A549 (cell line): ENCODE results near the gene PXDN. TPM values are rescaled to one million over a fixed set of nuclear protein-coding genes. Genes with fewer than 3 reads are reported as not detected.

ENCODE experiments used
- ATAC-seq, 2 experiments: fragments of 200-7000 bp in 1 of 2; fragments of >200 bp in 1 of 2; cut with Nextera tagmentation in 1 of 2; cut with Tn5 transposase in 1 of 2; 3 replicates each; pipeline versions ENCODE4 v1.8.0 to v1.9.1; 2018 to 2020; ENCODE audit warnings: mild to moderate bottlenecking in 1 of 2, moderate library complexity in 1 of 2
- CTCF ChIA-PET: fragments of 300-600 bp; sonication (Branson Sonifier 250); formaldehyde crosslinking; extraction: SDS; loops from one replicate; lab custom pipeline; 2021; ENCODE audit warnings: antibody characterized with exemption, inconsistent platforms; lab: Yijun Ruan, JAX
- POLR2A ChIA-PET: fragments of 350-600 bp; formaldehyde crosslinking; extraction: SDS; loops from one replicate; lab custom pipeline; 2021; ENCODE audit warnings: antibody characterized with exemption, inconsistent platforms; lab: Yijun Ruan, JAX
- DNase-seq, 2 experiments: peaks; one replicate each; pipeline versions ENCODE4 v3.0.0 to v3.0.0-alpha.2; 2011 to 2016; ENCODE audit warnings: low read depth in 1 of 2, low spot score in 1 of 2
- FAIRE-seq: peaks from 2 replicates; lab custom pipeline; 2011; peaks lifted over from hg19 to GRCh38; lab: Jason Lieb, UNC
- H3K27ac ChIP-seq, 2 experiments: fragments of >200 bp; sonication (Bioruptor Twin); formaldehyde crosslinking; 3 replicates each; pipeline ENCODE4 v1.5.1; 2016 to 2017
- H3K4me1 ChIP-seq: fragments of >200 bp; sonication (Bioruptor Twin); formaldehyde crosslinking; 3 replicates; pipeline ENCODE4 v1.6.1; 2016
- H3K4me2 ChIP-seq: fragments of >200 bp; sonication (Bioruptor Twin); formaldehyde crosslinking; 3 replicates; pipeline ENCODE4 v1.6.1; 2016
- H3K4me3 ChIP-seq: fragments of >200 bp; sonication (Bioruptor Twin); formaldehyde crosslinking; 3 replicates; pipeline ENCODE4 v1.5.1; 2016
- H3K9me3 ChIP-seq: fragments of >200 bp; sonication (Bioruptor Twin); formaldehyde crosslinking; 3 replicates; pipeline ENCODE4 v1.6.1; 2016
- BHLHE40 ChIP-seq: IDR thresholded peaks from 2 replicates; pipeline ENCODE4 v1.6.1; 2012; ENCODE audit warnings: low read depth, low read length, inconsistent platforms
- CBX8 ChIP-seq: fragments of 200-600 bp; sonication (generic); IDR thresholded peaks from 2 replicates; pipeline ENCODE4 v1.6.1; 2016
- CEBPB ChIP-seq, 2 experiments: fragments of >200 bp in 1 of 2; sonication (Bioruptor Twin) in 1 of 2; formaldehyde crosslinking in 1 of 2; IDR thresholded peaks; 2 replicates each; pipeline ENCODE4 v1.6.1; 2012 to 2016
- CHD2 ChIP-seq: fragments of 150-350 bp; IDR thresholded peaks from 2 replicates; pipeline ENCODE4 v1.6.1; 2014; ENCODE audit warnings: low read length; ENCODE audit not compliant: partially characterized antibody
- CHD4 ChIP-seq: fragments of 200-600 bp; sonication (generic); IDR thresholded peaks from 2 replicates; pipeline ENCODE4 v1.6.1; 2016; ENCODE audit warnings: antibody characterized with exemption, mild to moderate bottlenecking, borderline replicate concordance
- EHF ChIP-seq: fragments of 250-450 bp; sonication (Bioruptor Pico); IDR thresholded peaks from 2 replicates; pipeline ENCODE4 v1.5.0; 2020; ENCODE audit warnings: mild to moderate bottlenecking
- EHMT2 ChIP-seq: fragments of 200-600 bp; sonication (generic); IDR thresholded peaks from 2 replicates; pipeline ENCODE4 v1.6.1; 2016; ENCODE audit warnings: antibody characterized with exemption, low read depth, mild to moderate bottlenecking, moderate library complexity
- ESRRA ChIP-seq: fragments of 150-350 bp; IDR thresholded peaks from 2 replicates; pipeline ENCODE4 v1.6.1; 2014; ENCODE audit warnings: mild to moderate bottlenecking, low read length, borderline replicate concordance
- FOSB ChIP-seq: fragments of 250-450 bp; sonication (Bioruptor Pico); IDR thresholded peaks from 2 replicates; pipeline ENCODE4 v1.5.0; 2020; ENCODE audit warnings: mild to moderate bottlenecking, moderate library complexity
- FOSL2 ChIP-seq, 2 experiments: fragments of 450-650 bp in 1 of 2; fragments of >200 bp in 1 of 2; sonication (Bioruptor Twin) in 1 of 2; formaldehyde crosslinking; IDR thresholded peaks; 2 replicates each; pipeline versions ENCODE4 v1.5.0 to v1.6.1; 2016 to 2020; ENCODE audit warnings: mild to moderate bottlenecking in 1 of 2, moderate library complexity in 1 of 2
- FOXS1 ChIP-seq: fragments of 250-450 bp; sonication (Bioruptor Pico); IDR thresholded peaks from 2 replicates; pipeline ENCODE4 v1.5.0; 2020; ENCODE audit warnings: mild to moderate bottlenecking, moderate library complexity
- HOXA7 ChIP-seq: fragments of 250-450 bp; sonication (Bioruptor Pico); IDR thresholded peaks from 2 replicates; pipeline ENCODE4 v1.5.0; 2020; ENCODE audit warnings: mild to moderate bottlenecking, moderate library complexity
- MAFK ChIP-seq: fragments of 450-650 bp; IDR thresholded peaks from 2 replicates; pipeline ENCODE4 v1.6.1; 2014; ENCODE audit not compliant: partially characterized antibody
- NPAS2 ChIP-seq: fragments of 250-450 bp; sonication (Bioruptor Pico); IDR thresholded peaks from 2 replicates; pipeline ENCODE4 v1.8.0; 2022; ENCODE audit warnings: mild to moderate bottlenecking, moderate library complexity, borderline replicate concordance
- NR3C1 ChIP-seq: fragments of >200 bp; sonication (Bioruptor Twin); formaldehyde crosslinking; IDR thresholded peaks from 3 replicates; pipeline ENCODE4 v1.6.1; 2017
- PHF8 ChIP-seq: fragments of 200-600 bp; sonication (generic); IDR thresholded peaks from 2 replicates; pipeline ENCODE4 v1.6.1; 2016; ENCODE audit warnings: low read depth, mild to moderate bottlenecking, antibody characterized with exemption, moderate library complexity, borderline replicate concordance
- POLR2AphosphoS2 ChIP-seq: conservative IDR thresholded peaks from 2 replicates; pipeline ENCODE4 v1.6.1; 2012; ENCODE audit warnings: low read length, improper control_type of control experiment, inconsistent platforms
- RAD21 ChIP-seq, 2 experiments: fragments of >200 bp in 1 of 2; sonication (Bioruptor Twin) in 1 of 2; formaldehyde crosslinking in 1 of 2; IDR thresholded peaks in 1 of 2; conservative IDR thresholded peaks in 1 of 2; 2 replicates in 1 of 2; 3 replicates in 1 of 2; pipeline ENCODE4 v1.6.1; 2012 to 2018; ENCODE audit warnings: inconsistent platforms in 1 of 2
- RARB ChIP-seq: fragments of 250-450 bp; sonication (Bioruptor Pico); IDR thresholded peaks from 2 replicates; pipeline ENCODE4 v1.8.0; 2021; ENCODE audit warnings: mild to moderate bottlenecking, moderate library complexity
- RNF2 ChIP-seq: fragments of 200-600 bp; sonication (generic); IDR thresholded peaks from 2 replicates; pipeline ENCODE4 v1.6.1; 2016; ENCODE audit warnings: low read depth, mild to moderate bottlenecking, antibody characterized with exemption, moderate library complexity, borderline replicate concordance
- SREBF2 ChIP-seq: fragments of 450-650 bp; IDR thresholded peaks from 2 replicates; pipeline ENCODE4 v1.6.1; 2014; ENCODE audit warnings: mild to moderate bottlenecking, moderate library complexity
- TP53 ChIP-seq: fragments of 250-450 bp; sonication (Bioruptor Pico); IDR thresholded peaks from 2 replicates; pipeline ENCODE4 v1.5.0; 2021; ENCODE audit warnings: mild to moderate bottlenecking, moderate library complexity
- ZC3H11A ChIP-seq: fragments of 450-650 bp; IDR thresholded peaks from 2 replicates; pipeline ENCODE4 v1.6.1; 2014; ENCODE audit warnings: antibody characterized with exemption, mild to moderate bottlenecking
- ZFP36 ChIP-seq: fragments of 450-650 bp; IDR thresholded peaks from 2 replicates; pipeline ENCODE4 v1.6.1; 2014; ENCODE audit warnings: borderline replicate concordance; ENCODE audit not compliant: partially characterized antibody
- whole genome bisulfite sequencing: methylation state at CpG from one replicate; pipeline ENCODE4 v1.1.6; 2017; ENCODE audit errors: missing lambda C conversion rate; 5-methylcytosine and 5-hydroxymethylcytosine counted together
- polyA plus RNA-seq, 4 experiments: library from polyadenylated mRNA; depleted of rRNA in 3 of 4; stranded (reverse); fragments of >200 nt; fragmentation: RNase III in 1 of 4; extraction: RNeasy Plus Mini Kit Qiagen cat#74134 plus additional on column Dnase treatment in 1 of 4; gene quantifications; 2 replicates in 3 of 4; 3 replicates in 1 of 4; pipeline ENCODE4 v1.2.3, GENCODE V29; 2011 to 2017

The PXDN gene
- polyA plus RNA-seq, 2 of the 4 experiments (the other 2 are of a cell fraction) = 3.7 to 7.3 TPM

DNA sequence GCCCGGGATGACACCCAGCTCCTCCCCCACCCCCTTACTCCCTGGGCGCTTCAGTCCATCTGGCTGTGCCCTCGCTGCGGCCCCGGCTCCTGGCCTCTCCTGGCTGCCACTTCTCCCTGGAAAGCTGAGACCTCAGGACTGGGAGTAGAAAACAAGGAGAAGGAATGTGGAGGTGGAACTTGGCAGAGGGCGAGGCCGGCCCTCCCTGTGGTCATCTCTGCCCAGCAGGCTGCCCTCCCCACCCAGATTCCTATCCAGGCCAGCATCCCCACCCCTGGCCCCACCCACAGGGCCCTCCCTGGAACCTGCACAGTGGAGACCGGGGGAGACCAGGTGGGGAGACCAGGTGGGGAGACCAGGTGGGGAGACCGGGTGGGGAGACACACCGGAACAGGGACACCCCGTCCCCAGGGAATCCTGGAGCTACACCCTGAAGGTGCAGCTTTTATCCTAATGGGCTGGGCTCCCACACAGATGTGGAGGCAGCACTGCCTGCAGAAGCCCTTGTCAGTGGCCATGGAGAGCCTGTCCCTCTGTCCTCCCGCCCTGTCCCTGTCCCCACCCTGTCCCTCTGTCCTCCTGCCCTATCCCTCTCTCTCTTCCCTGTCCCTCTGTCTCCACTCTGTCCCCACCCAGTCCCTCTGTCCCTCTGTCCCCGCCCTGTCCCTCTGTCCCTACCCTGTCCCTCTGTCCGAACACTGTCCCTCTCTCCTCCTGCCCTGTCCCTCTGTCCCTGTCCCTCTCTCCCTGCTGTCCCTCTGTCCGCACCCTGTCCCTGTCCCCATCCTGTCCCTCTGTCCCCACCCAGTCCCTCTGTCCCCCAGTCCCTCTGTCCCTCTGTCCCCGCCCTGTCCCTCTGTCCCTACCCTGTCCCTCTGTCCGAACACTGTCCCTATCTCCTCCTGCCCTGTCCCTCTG is 157.1 kb downstream of the PXDN start:
- H3K9me3 ChIP-seq = no peaks in the 10 kb centered on the region
- no peak for TF ChIP-seq EHMT2
- ATAC-seq (peak; percentile 24 to 33; a peak in 4 of 6 replicates), DNase-seq (peak in 1 of 2 experiments; percentile 18), FAIRE-seq (no peak)
- no peak overlapping the region; the same call in 2 of the 3 replicates for H3K4me2 ChIP-seq
- 43% methylated on average over 15 of the region's 17 CpGs for WGBS
- H3K27ac ChIP-seq = no peak overlapping the region
- H3K4me3 ChIP-seq = no peak overlapping the region
- H3K4me1 ChIP-seq = no peaks in the 10 kb centered on the region
- CTCF ChIA-PET = interaction anchor here (0.6 to 1.1 kb wide), 2 partner anchors 41 to 196 kb away, joined by 3 read pairs; no protein-coding TSS in a partner anchor
- POLR2A ChIA-PET = no interaction called here

DNA sequence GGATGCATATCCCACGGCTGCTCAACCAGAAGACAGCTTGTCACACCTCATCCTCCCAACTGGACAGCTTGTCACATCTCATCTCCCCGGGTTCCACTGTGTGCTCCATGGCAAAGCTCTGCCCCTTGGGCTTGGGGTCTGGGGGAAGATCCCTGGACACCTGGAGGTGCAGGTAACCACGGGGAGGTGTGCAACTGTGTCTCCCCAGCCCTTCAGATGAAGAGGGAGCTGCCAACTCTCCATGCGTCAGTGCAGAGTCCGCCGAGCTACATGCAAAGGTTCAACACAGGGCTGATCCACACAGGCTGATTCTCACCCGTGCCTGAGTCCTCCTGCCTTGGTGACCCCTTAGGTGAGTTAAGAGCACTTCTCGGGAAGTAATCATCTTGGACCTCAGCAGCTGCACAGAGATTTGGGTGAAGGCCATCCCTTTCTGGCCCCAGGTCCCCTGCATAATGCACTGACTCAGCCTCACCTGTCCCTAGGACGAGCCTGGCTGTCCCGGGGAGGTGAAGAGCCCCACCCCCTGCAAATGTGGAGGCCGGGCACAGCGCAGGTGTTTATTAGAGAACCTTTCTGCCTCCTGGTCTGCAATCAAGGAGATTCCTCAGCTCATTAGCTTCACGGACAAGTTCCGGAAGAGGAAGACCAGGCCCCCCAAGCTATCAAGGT is 157.9 kb downstream of the PXDN start:
- no peak for DNase-seq
- Histone ChIP-seq H3K4me2 (no peak overlapping the region; the same call in 2 of the 3 replicates), H3K27ac (no peak overlapping the region), H3K4me3 (no peak overlapping the region), H3K4me1 (no peaks in the 10 kb centered on the region), H3K9me3 (no peaks in the 10 kb centered on the region)
- FAIRE-seq = no peak
- 49% methylated on average over 12 of the region's 14 CpGs for WGBS
- ChIA-PET CTCF (interaction anchor here (0.6 to 1.1 kb wide), 5 partner anchors 40 to 196 kb away, joined by 3 read pairs; no protein-coding TSS in a partner anchor), POLR2A (no interaction called here)
- TF ChIP-seq NPAS2 (CRISPR knock-in tag) (no peak), FOSL2 (IDR thresholded peaks at IDR 0.05) (no peak), FOSL2 (CRISPR knock-in tag; IDR thresholded peaks at IDR 0.05) (no peak), MAFK (no peak), CHD4 (no peak), PHF8 (no peak), RAD21 (conservative IDR thresholded peaks at IDR 0.05 in 1 of 2, IDR thresholded peaks at IDR 0.05 in 1 of 2) (no peak), ESRRA (no peak), ZC3H11A (no peak), EHF (CRISPR knock-in tag) (no peak), FOSB (CRISPR knock-in tag) (no peak), BHLHE40 (no peak), NR3C1 (no peak), RNF2 (no peak), RARB (CRISPR knock-in tag) (no peak), CEBPB (IDR thresholded peaks at IDR 0.05) (no peak), POLR2AphosphoS2 (no peak)
- ATAC-seq = no peak

DNA sequence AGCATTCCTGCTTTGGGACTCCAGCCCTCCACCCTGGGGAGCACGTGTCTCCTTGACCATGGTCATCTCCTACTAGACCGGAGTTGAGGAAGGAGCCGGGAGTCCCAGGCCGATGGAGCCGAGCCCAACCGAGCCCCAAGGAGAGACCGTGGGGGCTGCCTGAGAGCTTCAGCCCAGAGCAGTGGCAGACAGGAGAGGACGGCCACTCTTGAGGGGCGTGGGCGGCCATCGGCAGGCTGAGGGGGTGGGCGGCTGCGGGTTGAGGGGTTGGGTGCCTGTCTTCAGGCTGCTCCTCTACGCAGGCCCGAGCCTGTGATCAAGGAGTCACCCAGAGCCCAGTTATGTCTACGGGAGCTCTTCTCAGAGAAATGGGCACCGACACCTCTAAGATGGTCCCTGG is 158.7 kb downstream of the PXDN start:
- no peak for FAIRE-seq
- H3K4me2 ChIP-seq = no peak overlapping the region

More for the DNA sequence above, 158.7 kb downstream of the PXDN start:
- H3K4me1 ChIP-seq = no peaks in the 10 kb centered on the region
- H3K27ac ChIP-seq = no peak overlapping the region
- ChIA-PET CTCF (interaction anchor here (0.6 to 1.1 kb wide), 4 partner anchors 39 to 195 kb away, joined by 3 read pairs; no protein-coding TSS in a partner anchor), POLR2A (no interaction called here)
- 61% methylated on average over 15 of the region's 17 CpGs for WGBS
- DNase-seq (no peak), ATAC-seq (no peak)
- H3K9me3 ChIP-seq = no peaks in the 10 kb centered on the region
- TF ChIP-seq FOXS1 (CRISPR knock-in tag) (no peak), RNF2 (no peak), CHD2 (no peak), SREBF2 (no peak), HOXA7 (CRISPR knock-in tag) (no peak), TP53 (CRISPR knock-in tag) (no peak), NPAS2 (CRISPR knock-in tag) (no peak), ZFP36 (no peak), CEBPB (IDR thresholded peaks at IDR 0.05) (no peak), CBX8 (no peak)
- H3K4me3 ChIP-seq = no peak overlapping the region
